ENCODE results near the gene IDNK.

IDNK gene

DNA sequence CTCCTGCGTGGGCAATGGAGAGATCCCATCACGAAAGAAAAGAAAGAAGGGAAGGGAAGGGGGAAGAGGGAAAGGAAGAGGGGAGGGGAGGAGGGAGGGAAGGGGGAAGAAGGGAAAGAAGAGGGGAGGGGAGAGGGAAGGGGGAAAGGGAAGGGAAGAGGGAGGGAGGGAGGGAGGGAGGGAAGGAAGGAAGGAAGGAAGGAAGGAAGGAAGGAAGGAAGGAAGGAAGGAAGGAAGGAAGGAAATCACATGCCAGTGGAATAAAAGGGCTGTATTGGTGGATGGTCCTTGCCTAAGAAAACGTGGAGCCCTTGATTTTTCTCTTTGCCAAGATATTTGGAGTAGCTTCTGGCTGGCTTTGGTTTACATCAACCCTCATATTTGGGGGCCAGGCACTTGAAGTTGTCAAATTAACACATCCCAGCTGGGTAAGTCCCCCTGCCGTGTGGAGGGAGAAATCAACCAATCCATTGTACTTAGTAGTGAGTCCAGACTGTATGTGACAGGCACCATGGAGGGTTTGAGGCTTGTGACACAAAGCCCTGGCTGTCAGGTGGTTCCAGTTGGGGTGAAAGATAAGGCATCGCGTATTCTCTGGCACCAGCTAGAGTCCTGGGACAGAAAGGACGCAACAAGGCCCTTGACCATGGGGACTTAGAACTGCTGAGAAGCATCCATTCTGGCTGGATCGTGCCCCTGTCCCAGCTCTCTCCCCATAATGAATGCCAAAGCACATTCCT, 23.7 kb downstream of the IDNK start:
- DNase-seq (ENCODE audit: extremely low spot score): no peak
- ChIA-PET POLR2A (no interaction called here), CTCF (interaction anchor here (0.6 kb wide), 1 partner anchor 397 kb away, joined by 3 read pairs; no protein-coding TSS in a partner anchor)
- TF ChIP-seq FOXM1 (IDR thresholded peaks at IDR 0.05; ENCODE audit: borderline replicate concordance) (no peak), ELF4 (IDR thresholded peaks at IDR 0.05) (no peak), FOXA1 (IDR thresholded peaks at IDR 0.05) (no peak), NFRKB (IDR thresholded peaks at IDR 0.05) (no peak), ZNF384 (IDR thresholded peaks at IDR 0.05) (no peak), L3MBTL2 (conservative IDR thresholded peaks at IDR 0.05) (no peak), PKNOX1 (IDR thresholded peaks at IDR 0.05) (no peak), SP1 (IDR thresholded peaks at IDR 0.05) (no peak), FOXK2 (IDR thresholded peaks at IDR 0.05) (no peak), CTBP1 (IDR thresholded peaks at IDR 0.05; ENCODE audit: borderline replicate concordance) (no peak), TARDBP (IDR thresholded peaks at IDR 0.05) (no peak)

- POLR2A ChIA-PET: no interaction called here
- TF ChIP-seq ELF4 (IDR thresholded peaks at IDR 0.05): no peak
- no peak for TF ChIP-seq BHLHE40 (IDR thresholded peaks at IDR 0.05; ENCODE audit: borderline replicate concordance)
- no peak for TF ChIP-seq HDGF (IDR thresholded peaks at IDR 0.05; ENCODE audit: borderline replicate concordance)
- TF ChIP-seq PKNOX1 (IDR thresholded peaks at IDR 0.05): no peak
- peak; percentile 84 for DNase-seq (ENCODE audit: extremely low spot score)
Observed at GRCh38 chr9:83649080-83649479, 26.1 kb downstream of the IDNK start.

DNA sequence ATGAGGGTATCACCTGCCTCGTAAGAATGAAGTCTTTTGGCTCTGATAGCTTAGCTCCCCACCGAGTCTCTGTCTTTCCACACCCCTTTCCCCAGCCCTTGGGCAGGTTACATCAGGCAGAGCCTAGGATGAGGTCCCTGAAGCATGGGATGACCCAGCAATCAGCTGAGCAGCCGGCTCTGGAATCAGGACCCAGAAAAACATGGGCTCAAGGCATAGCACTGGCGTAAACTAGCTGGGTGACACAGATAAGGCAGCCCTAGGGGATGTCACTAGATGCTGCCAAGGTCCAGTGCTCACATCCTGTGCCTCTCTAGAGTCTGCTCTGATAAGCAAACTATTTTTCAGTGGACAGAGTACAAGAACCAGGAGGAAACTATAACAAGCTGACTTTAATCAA, 26.6 kb downstream of the IDNK start:
- no peak for TF ChIP-seq NFRKB (IDR thresholded peaks at IDR 0.05)
- no peak for TF ChIP-seq FOXA1 (IDR thresholded peaks at IDR 0.05)
- no peak for TF ChIP-seq FOXM1 (IDR thresholded peaks at IDR 0.05; ENCODE audit: borderline replicate concordance)
- TF ChIP-seq SUZ12 (IDR thresholded peaks at IDR 0.05): no peak
- TF ChIP-seq FOXK2 (IDR thresholded peaks at IDR 0.05): no peak
- TF ChIP-seq TARDBP (IDR thresholded peaks at IDR 0.05): no peak
- TF ChIP-seq BHLHE40 (IDR thresholded peaks at IDR 0.05; ENCODE audit: borderline replicate concordance): no peak
- TF ChIP-seq HDGF (IDR thresholded peaks at IDR 0.05; ENCODE audit: borderline replicate concordance): no peak
- no peak for TF ChIP-seq ELF4 (IDR thresholded peaks at IDR 0.05)
- TF ChIP-seq ZNF384 (IDR thresholded peaks at IDR 0.05): no peak
- TF ChIP-seq LEF1 (IDR thresholded peaks at IDR 0.05; ENCODE audit: borderline replicate concordance): no peak
- TF ChIP-seq ARNT (IDR thresholded peaks at IDR 0.05): no peak
- no peak for DNase-seq (ENCODE audit: extremely low spot score)
- CTCF ChIA-PET: interaction anchor here (0.6 to 1.6 kb wide), 2 partner anchors 29 to 340 kb away, joined by 3 to 6 read pairs; no protein-coding TSS in a partner anchor
- POLR2A ChIA-PET: interaction anchor here (0.9 kb wide), 1 partner anchor 10 kb away, joined by 3 read pairs; no protein-coding TSS in a partner anchor

More at GRCh38 chr9:83649080-83649479, 26.1 kb downstream of the IDNK start:
- CTCF ChIA-PET: interaction anchor here (1.6 kb wide), 1 partner anchor 28 kb away, joined by 6 read pairs; no protein-coding TSS in a partner anchor

- no peak for TF ChIP-seq PKNOX1 (IDR thresholded peaks at IDR 0.05)
- no peak for TF ChIP-seq HDGF (IDR thresholded peaks at IDR 0.05; ENCODE audit: borderline replicate concordance)
- TF ChIP-seq CTBP1 (IDR thresholded peaks at IDR 0.05; ENCODE audit: borderline replicate concordance): no peak
- no peak for TF ChIP-seq ZNF384 (IDR thresholded peaks at IDR 0.05)
- no peak for TF ChIP-seq LEF1 (IDR thresholded peaks at IDR 0.05; ENCODE audit: borderline replicate concordance)
- TF ChIP-seq BHLHE40 (IDR thresholded peaks at IDR 0.05; ENCODE audit: borderline replicate concordance): no peak
- ChIA-PET CTCF (no interaction called here), POLR2A (no interaction called here)
- DNase-seq (ENCODE audit: extremely low spot score): no peak
Observed at GRCh38 chr9:83651558-83651957, 28.6 kb downstream of the IDNK start.

GRCh38 chr9:83652433-83652832, 29.5 kb downstream of the IDNK start:
- ChIA-PET POLR2A (no interaction called here), CTCF (no interaction called here)
- no peak for DNase-seq (ENCODE audit: extremely low spot score)
- TF ChIP-seq TARDBP (IDR thresholded peaks at IDR 0.05): no peak
- no peak for TF ChIP-seq ZNF384 (IDR thresholded peaks at IDR 0.05)
- TF ChIP-seq SUZ12 (IDR thresholded peaks at IDR 0.05): no peak
- no peak for TF ChIP-seq SP1 (IDR thresholded peaks at IDR 0.05)
- no peak for TF ChIP-seq FOXM1 (IDR thresholded peaks at IDR 0.05; ENCODE audit: borderline replicate concordance)
- TF ChIP-seq ELF4 (IDR thresholded peaks at IDR 0.05): no peak
- no peak for TF ChIP-seq FOXK2 (IDR thresholded peaks at IDR 0.05)
- TF ChIP-seq LEF1 (IDR thresholded peaks at IDR 0.05; ENCODE audit: borderline replicate concordance): no peak
- TF ChIP-seq CTBP1 (IDR thresholded peaks at IDR 0.05; ENCODE audit: borderline replicate concordance): no peak
- TF ChIP-seq PKNOX1 (IDR thresholded peaks at IDR 0.05): no peak
- TF ChIP-seq HDGF (IDR thresholded peaks at IDR 0.05; ENCODE audit: borderline replicate concordance): no peak
- no peak for TF ChIP-seq L3MBTL2 (conservative IDR thresholded peaks at IDR 0.05)

- ChIA-PET CTCF (no interaction called here), POLR2A (no interaction called here)
- no peak for DNase-seq (ENCODE audit: extremely low spot score)
- TF ChIP-seq FOXA1 (IDR thresholded peaks at IDR 0.05) (no peak), LEF1 (IDR thresholded peaks at IDR 0.05; ENCODE audit: borderline replicate concordance) (no peak)
Observed at GRCh38 chr9:83655433-83655832, 32.5 kb downstream of the IDNK start.
